T-helper 2 cell treated with Interferon-gamma antibody and Interleukin-4, amounts not matched to agents 100 ng/mL and 5 ng/mL, for 36 hours (primary cell): ENCODE results near the gene NXNL1. TPM values are rescaled to one million over a fixed set of nuclear protein-coding genes. Genes with fewer than 3 reads are reported as not detected.

ENCODE experiments used
- intact Hi-C: fragments of 100-400 bp; cut with micrococcal nuclease; formaldehyde crosslinking; loops from one replicate; pipeline ENCODE4 v1.15.1; 2023
- total RNA-seq: library from RNA; stranded (reverse); gene quantifications from 2 replicates; pipeline ENCODE4 v1.2.3, GENCODE V29; 2022

Gene NXNL1
- total RNA-seq, 1 donor from 2014 or later: not detected

GRCh38 chr19:17421942-17422341 lies 38.8 kb downstream of the NXNL1 start:
- intact Hi-C loops: no loop called here

GRCh38 chr19:17420475-17420924 lies 40.2 kb downstream of the NXNL1 start:
- intact Hi-C loops: no loop called here

- intact Hi-C loops: loop anchor here (1.0 kb wide), 3 partner anchors 15 to 111 kb away; partner anchors contain the start of genes BST2 and DDA1
These were observed 40.9 kb downstream of the NXNL1 start, which contains the start of gene MVB12A for GRCh38 chr19:17419621-17420474. MVB12A (plus strand) TSS chr19:17420047; CDS start chr19:17420136, 89 bp downstream.

GRCh38 chr19:17419154-17419620 lies 41.5 kb downstream of the NXNL1 start:
- intact Hi-C loops: loop anchor here (1.0 kb wide), 3 partner anchors 14 to 110 kb away; partner anchors contain the start of genes BST2 and DDA1

- intact Hi-C loops: loop anchor here (1.0 kb wide), 3 partner anchors 13 to 109 kb away; partner anchors contain the start of genes BST2 and DDA1
These were observed 42.0 kb downstream of the NXNL1 start for GRCh38 chr19:17418710-17419109.

GRCh38 chr19:17415121-17415520 lies 45.6 kb downstream of the NXNL1 start:
- intact Hi-C loops: no loop called here

GRCh38 chr19:17414097-17414496 lies 46.6 kb downstream of the NXNL1 start:
- intact Hi-C loops: no loop called here

- intact Hi-C loops: no loop called here
These were observed 48.9 kb downstream of the NXNL1 start for GRCh38 chr19:17411801-17412200.

GRCh38 chr19:17409990-17410389 lies 50.7 kb downstream of the NXNL1 start:
- intact Hi-C loops: loop anchor here (5.0 kb wide), 2 partner anchors 73 to 118 kb away; partner anchors contain the start of gene GTPBP3

GRCh38 chr19:17406887-17407196 lies 53.9 kb downstream of the NXNL1 start:
- intact Hi-C loops: loop anchor here (5.0 kb wide), 2 partner anchors 70 to 115 kb away; partner anchors contain the start of gene GTPBP3

GRCh38 chr19:17406046-17406886 lies 54.5 kb downstream of the NXNL1 start:
- intact Hi-C loops: loop anchor here (5.0 kb wide), 2 partner anchors 69 to 114 kb away; partner anchors contain the start of gene GTPBP3

Other genes starting within 250 kb of the NXNL1 start
- 25.3 and 27.5 TPM in 2 replicates for gene USE1, start 245.6 kb downstream of the NXNL1 start, total RNA-seq
- 17.2 and 22.6 TPM in 2 replicates for gene OCEL1, start 234.7 kb downstream of the NXNL1 start, total RNA-seq
- 6.2 and 6.3 TPM in 2 replicates for gene NR2F6, start 215.0 kb downstream of the NXNL1 start, total RNA-seq
- gene USHBP1, start 196.2 kb downstream of the NXNL1 start, total RNA-seq: 0.25 and 0.36 TPM in 2 replicates
- gene BABAM1, start 193.5 kb downstream of the NXNL1 start, total RNA-seq: 116 and 118 TPM in 2 replicates
- 6.8 and 7.3 TPM in 2 replicates for gene ANKLE1, start 179.0 kb downstream of the NXNL1 start, total RNA-seq
- 7.2 and 9.2 TPM in 2 replicates for gene ABHD8, start 157.5 kb downstream of the NXNL1 start, total RNA-seq
- gene MRPL34, start 155.1 kb downstream of the NXNL1 start, total RNA-seq: 76.1 and 77.8 TPM in 2 replicates
- gene DDA1, start 151.4 kb downstream of the NXNL1 start, total RNA-seq: 33.7 and 39.6 TPM in 2 replicates
- gene ANO8, start 126.1 kb downstream of the NXNL1 start, total RNA-seq: 13.4 TPM in 2 replicates
- 42.4 and 43.5 TPM in 2 replicates for gene GTPBP3, start 123.4 kb downstream of the NXNL1 start, total RNA-seq
- gene PLVAP, start 83.6 kb downstream of the NXNL1 start, total RNA-seq: not detected in 2 replicates
- gene CCDC194, start 66.7 kb downstream of the NXNL1 start, total RNA-seq: 3.4 and 4.0 TPM in 2 replicates
- 159 and 170 TPM in 2 replicates for gene BST2, start 55.3 kb downstream of the NXNL1 start, total RNA-seq
- gene MVB12A, start 40.9 kb downstream of the NXNL1 start, total RNA-seq: 36.4 and 38.5 TPM in 2 replicates
- gene TMEM221, start 12.3 kb downstream of the NXNL1 start, total RNA-seq: not detected in 2 replicates
- 1.7 and 1.8 TPM in 2 replicates for gene SLC27A1, start 9.6 kb upstream of the NXNL1 start, total RNA-seq
- gene PGLS, start 50.7 kb upstream of the NXNL1 start, total RNA-seq: 87.2 and 88.2 TPM in 2 replicates
- 55.9 and 61.7 TPM in 2 replicates for gene COLGALT1, start 94.7 kb upstream of the NXNL1 start, total RNA-seq
- 0.02 and 0.07 TPM in 2 replicates for gene UNC13A, start 227.4 kb upstream of the NXNL1 start, total RNA-seq